NCI-H2227 treated with DMSO at 0.1 percent for 48 hours (cell line): ENCODE results near the gene SHROOM3.
"Not testable (repeated sequence)": the region's sequence is repeated elsewhere in the genome, so short reads cannot be mapped to it uniquely, and the experiment has no call there.

Source experiments
- DNase-seq: peaks from one replicate; lab custom pipeline; 2025; lab: John Stamatoyannopoulos, UW

The SHROOM3 gene

GRCh38 chr4:76594173-76594572, 159.1 kb downstream of the SHROOM3 start:
- no peak for DNase-seq

GRCh38 chr4:76595435-76595834, 160.4 kb downstream of the SHROOM3 start:
- DNase-seq, result no peak

GRCh38 chr4:76596713-76597112, 161.7 kb downstream of the SHROOM3 start:
- no peak for DNase-seq

GRCh38 chr4:76597423-76597979, 162.5 kb downstream of the SHROOM3 start:
- no peak for DNase-seq

- no peak for DNase-seq
These were observed 165.4 kb downstream of the SHROOM3 start for GRCh38 chr4:76600447-76600846.

- DNase-seq, result no peak
These were observed 166.8 kb downstream of the SHROOM3 start for GRCh38 chr4:76601791-76602190.

- no peak for DNase-seq
These were observed 170.1 kb downstream of the SHROOM3 start for GRCh38 chr4:76605099-76605563.

GRCh38 chr4:76606645-76607265, 171.7 kb downstream of the SHROOM3 start:
- peak; percentile 37 for DNase-seq

- no peak for DNase-seq
These were observed 172.3 kb downstream of the SHROOM3 start for GRCh38 chr4:76607266-76607799.

GRCh38 chr4:76607846-76608245, 172.8 kb downstream of the SHROOM3 start:
- no peak for DNase-seq

- not testable (repeated sequence) for DNase-seq
These were observed 173.5 kb downstream of the SHROOM3 start for GRCh38 chr4:76608549-76608948.

GRCh38 chr4:76610751-76611547, 175.9 kb downstream of the SHROOM3 start:
- DNase-seq, result no peak

GRCh38 chr4:76611616-76612207, 176.7 kb downstream of the SHROOM3 start:
- no peak for DNase-seq

GRCh38 chr4:76614589-76614988, 179.6 kb downstream of the SHROOM3 start:
- no peak for DNase-seq

GRCh38 chr4:76615999-76616398, 181.0 kb downstream of the SHROOM3 start:
- no peak for DNase-seq

- no peak for DNase-seq
These were observed 181.5 kb downstream of the SHROOM3 start for GRCh38 chr4:76616526-76616925.

GRCh38 chr4:76620723-76621468, 185.9 kb downstream of the SHROOM3 start:
- DNase-seq, result no peak

GRCh38 chr4:76622126-76622525, 187.1 kb downstream of the SHROOM3 start:
- no peak for DNase-seq

- DNase-seq, result no peak
These were observed 187.7 kb downstream of the SHROOM3 start for GRCh38 chr4:76622717-76623116.

- no peak for DNase-seq
These were observed 188.4 kb downstream of the SHROOM3 start for GRCh38 chr4:76623217-76624045.

- no peak for DNase-seq
These were observed 189.2 kb downstream of the SHROOM3 start for GRCh38 chr4:76624241-76624681.
